PFSK-1 (cell line): Measurements from ENCODE around the gene JAKMIP2.

ENCODE experiments used
- FOXP2 ChIP-seq: optimal IDR thresholded peaks from 2 replicates; pipeline ENCODE3; 2011; ENCODE audit warnings: borderline replicate concordance, control low read depth, inconsistent platforms; ENCODE audit not compliant: insufficient read depth; ENCODE audit errors: extremely low read length, extremely low read depth
- POLR2AphosphoS5 ChIP-seq: IDR thresholded peaks from 2 replicates; pipeline ENCODE4 v1.6.1; 2012; ENCODE audit warnings: low read depth, mild to moderate bottlenecking, control low read depth, low read length, moderate library complexity
- REST ChIP-seq, 2 experiments: IDR thresholded peaks; 2 replicates each; pipeline versions ENCODE4 v1.6.1 to v1.8.0; 2011 to 2012; ENCODE audit warnings: low read depth in 2 of 2, low read length in 2 of 2, control low read depth in 1 of 2, inconsistent platforms in 1 of 2, mild to moderate bottlenecking in 1 of 2, moderate library complexity in 1 of 2; ENCODE audit not compliant: insufficient read depth in 1 of 2
- SIN3A ChIP-seq: IDR thresholded peaks from 2 replicates; pipeline ENCODE4 v1.6.1; 2012; ENCODE audit warnings: mild to moderate bottlenecking, low read length, moderate library complexity, borderline replicate concordance; ENCODE audit not compliant: insufficient read depth
- TAF1 ChIP-seq: IDR thresholded peaks from 2 replicates; pipeline ENCODE4 v1.6.1; 2012; ENCODE audit warnings: low read length, control low read depth, borderline replicate concordance; ENCODE audit not compliant: insufficient read depth

GRCh38 chr5:147752666-147753290 is 29.8 kb downstream of the JAKMIP2 start:
- no peak for TF ChIP-seq REST (IDR thresholded peaks at IDR 0.05; ENCODE audit: insufficient read depth in 1 of 2, low read depth in 2 of 2, low read length in 2 of 2)
- no peak for TF ChIP-seq POLR2AphosphoS5
- TF ChIP-seq TAF1 = no peak
- no peak for TF ChIP-seq SIN3A
- no peak for TF ChIP-seq FOXP2
